HepG2 (cell line): ENCODE results near the gene KCNQ5. TPM values are rescaled to one million over a fixed set of nuclear protein-coding genes. Genes with fewer than 3 reads are reported as not detected.

ENCODE experiments used
- ATAC-seq: fragments of 200-7000 bp; cut with Tn5 transposase; 3 replicates; pipeline ENCODE4 v1.9.1; 2020; ENCODE audit warnings: mild to moderate bottlenecking, moderate library complexity
- BruUV-seq: library from RNA; stranded (reverse); fragments of 400-500 nt; replicated peaks from 2 replicates; lab custom pipeline; 2021; lab: Mats Ljungman, UMichigan
- CTCF ChIA-PET: fragments of 300-600 bp; formaldehyde crosslinking; extraction: SDS; loops from one replicate; lab custom pipeline; 2021; ENCODE audit warnings: low total read pairs, inconsistent platforms, low intra/inter-chr PET ratio; lab: Yijun Ruan, JAX
- POLR2A ChIA-PET: fragments of 350-600 bp; sonication (Branson Sonifier 250); formaldehyde crosslinking; loops from one replicate; lab custom pipeline; 2020; ENCODE audit warnings: antibody characterized with exemption, inconsistent platforms; lab: Yijun Ruan, JAX
- DNase-seq: peaks from one replicate; pipeline ENCODE4 v3.0.0-alpha.2; 2015; ENCODE audit warnings: low spot score
- FAIRE-seq: peaks from 3 replicates; lab custom pipeline; 2011; peaks lifted over from hg19 to GRCh38; lab: Jason Lieb, UNC
- H2AFZ ChIP-seq: one replicate; pipeline ENCODE4 v1.6.1; 2011; ENCODE audit warnings: low read length, inconsistent platforms
- H3K27ac ChIP-seq: fragments of 300-600 bp; 3 replicates; pipeline ENCODE4 v1.8.0; 2011; ENCODE audit warnings: mixed run types, mild to moderate bottlenecking, mixed read lengths, low read length, inconsistent platforms; ENCODE audit not compliant: insufficient read depth; ENCODE audit errors: extremely low read length
- H3K27me3 ChIP-seq, 2 experiments: fragments of 200-600 bp in 1 of 2; 2 replicates in 1 of 2; 3 replicates in 1 of 2; pipeline versions ENCODE4 v1.6.0 to v1.8.0; 2011; ENCODE audit warnings: low read length in 2 of 2, mild to moderate bottlenecking in 2 of 2, moderate library complexity in 2 of 2, inconsistent platforms in 1 of 2; ENCODE audit not compliant: insufficient read depth in 2 of 2, control insufficient read depth in 1 of 2
- H3K36me3 ChIP-seq, 2 experiments: fragments of 200-600 bp in 1 of 2; replicated peaks in 1 of 2; 2 replicates in 1 of 2; 3 replicates in 1 of 2; pipeline versions ENCODE4 v1.5.1 to v1.8.0; 2011; ENCODE audit warnings: low read length in 2 of 2, inconsistent platforms in 1 of 2; ENCODE audit not compliant: insufficient read depth in 2 of 2, control insufficient read depth in 1 of 2
- H3K4me1 ChIP-seq: 2 replicates; pipeline ENCODE4 v1.5.1; 2012; ENCODE audit warnings: low read length, inconsistent platforms; ENCODE audit not compliant: insufficient read depth
- H3K4me2 ChIP-seq: 2 replicates; pipeline ENCODE4 v1.6.0; 2011; ENCODE audit warnings: low read depth, low read length, inconsistent platforms
- H3K4me3 ChIP-seq, 3 experiments: fragments of 200-600 bp in 1 of 3; sonication (generic), shearing (Covaris generic) in 1 of 3; replicated peaks in 1 of 3; 2 replicates each; pipeline ENCODE4 v1.5.1; 2011 to 2016; ENCODE audit warnings: low read length in 3 of 3, inconsistent platforms in 2 of 3, low read depth in 2 of 3, mild to moderate bottlenecking in 2 of 3, control low read depth in 1 of 3, mixed read lengths in 1 of 3; ENCODE audit not compliant: insufficient read depth in 1 of 3
- H3K79me2 ChIP-seq: one replicate; pipeline ENCODE4 v1.6.1; 2011; ENCODE audit warnings: low read length, inconsistent platforms; ENCODE audit not compliant: insufficient read depth
- H3K9ac ChIP-seq: 2 replicates; pipeline ENCODE4 v1.6.0; 2011; ENCODE audit warnings: mild to moderate bottlenecking, low read depth, low read length, inconsistent platforms; ENCODE audit not compliant: insufficient read depth
- H3K9me3 ChIP-seq: 2 replicates; pipeline ENCODE4 v1.5.1; 2012; ENCODE audit warnings: mild to moderate bottlenecking, low read length
- H4K20me1 ChIP-seq: 2 replicates; pipeline ENCODE4 v1.6.0; 2011; ENCODE audit warnings: inconsistent platforms, mild to moderate bottlenecking, low read length, moderate library complexity; ENCODE audit not compliant: insufficient read depth
- BHLHE40 ChIP-seq: IDR thresholded peaks from 2 replicates; pipeline ENCODE4 v1.6.1; 2011; ENCODE audit warnings: low read length, improper control_type of control experiment
- FOSL1 ChIP-seq: sonication (generic); formaldehyde crosslinking; IDR thresholded peaks from 2 replicates; pipeline ENCODE4 v1.9.0; 2021; ENCODE audit warnings: missing genetic modification reagents, borderline replicate concordance
- FOXP1 ChIP-seq, 2 experiments: fragments of 450-650 bp in 1 of 2; IDR thresholded peaks; 2 replicates each; pipeline ENCODE4 v1.6.1; 2017 to 2018; ENCODE audit warnings: antibody characterized with exemption in 1 of 2
- IRX3 ChIP-seq: sonication (generic); formaldehyde crosslinking; IDR thresholded peaks from 2 replicates; pipeline ENCODE4 v1.8.1; 2023; ENCODE audit warnings: mild to moderate bottlenecking, low read depth, missing genetic modification reagents, borderline replicate concordance
- KMT2B ChIP-seq: IDR thresholded peaks from 2 replicates; pipeline ENCODE4 v1.6.1; 2016; ENCODE audit warnings: missing genetic modification reagents, missing compliant biosample characterization
- MIER2 ChIP-seq: IDR thresholded peaks from 2 replicates; pipeline ENCODE4 v1.6.1; 2016; ENCODE audit warnings: missing biosample characterization, missing genetic modification reagents
- MYNN ChIP-seq: sonication (generic); formaldehyde crosslinking; IDR thresholded peaks from 2 replicates; pipeline ENCODE4 v1.4.0; 2020; ENCODE audit warnings: mild to moderate bottlenecking, low read depth, missing genetic modification reagents
- ONECUT2 ChIP-seq: sonication (generic); formaldehyde crosslinking; IDR thresholded peaks from 2 replicates; pipeline ENCODE4 v1.4.0; 2020; ENCODE audit warnings: missing genetic modification reagents
- ZBTB42 ChIP-seq: sonication (generic); formaldehyde crosslinking; IDR thresholded peaks from 2 replicates; pipeline ENCODE4 v1.5.0; 2020; ENCODE audit warnings: mild to moderate bottlenecking, missing genetic modification reagents
- ZNF232 ChIP-seq: sonication (generic); formaldehyde crosslinking; IDR thresholded peaks from 2 replicates; pipeline ENCODE4 v1.4.0; 2020; ENCODE audit warnings: missing genetic modification reagents, borderline replicate concordance
- ZNF335 ChIP-seq: sonication (generic); formaldehyde crosslinking; IDR thresholded peaks from 2 replicates; pipeline ENCODE4 v1.4.0; 2020; ENCODE audit warnings: missing genetic modification reagents
- ZNF816 ChIP-seq: sonication (generic); formaldehyde crosslinking; IDR thresholded peaks from 2 replicates; pipeline ENCODE4 v1.8.0; 2022; ENCODE audit warnings: missing genetic modification reagents, mild to moderate bottlenecking, borderline replicate concordance
- WGBS: methylation state at CpG from one replicate; pipeline ENCODE4 v1.1.6; 2017; ENCODE audit warnings: low lambda C conversion rate; 5-methylcytosine and 5-hydroxymethylcytosine counted together
- in situ Hi-C: cut with HindIII; loops from 2 replicates; pipeline ENCODE4 v1.10.0; 2017; ENCODE audit warnings: low pct_unique_long_range_greater_than_20kb; ENCODE audit not compliant: extremely low pct_ligation_motif_present
- intact Hi-C: fragments of 100-400 bp; cut with micrococcal nuclease; formaldehyde crosslinking; loops from one replicate; pipeline ENCODE4 v1.10.0; 2022; ENCODE audit not compliant: unreplicated experiment
- polyA plus RNA-seq, 8 experiments: library from polyadenylated mRNA; depleted of rRNA in 3 of 8; stranded (reverse) in 7 of 8; unstranded in 1 of 8; fragments of >200 nt; fragmentation: Illumina TruSeq in 4 of 8; extraction: Trizol in 4 of 8; gene quantifications; 2 replicates each; pipeline versions ENCODE4 v1.2.1 to v1.2.3, GENCODE V29; 2011 to 2016; ENCODE audit warnings: low read depth in 4 of 8, missing spikeins in 1 of 8, mixed read lengths in 1 of 8; ENCODE audit not compliant: insufficient read depth in 1 of 8
- total RNA-seq, 5 experiments: library from RNA; depleted of rRNA; stranded (reverse); fragments of >200 nt; fragmentation: Illumina TruSeq; extraction: Trizol; gene quantifications; 2 replicates each; pipeline ENCODE4 v1.2.3, GENCODE V29; 2016; ENCODE audit warnings: low read depth in 1 of 5
- TF ChIP-seq, protein P1 (sequence below): sonication (generic); formaldehyde crosslinking; IDR thresholded peaks from 2 replicates; pipeline ENCODE4 v1.9.0; 2021; ENCODE audit warnings: missing genetic modification reagents, borderline replicate concordance
- TF ChIP-seq, protein P2 (sequence below): sonication (generic); formaldehyde crosslinking; IDR thresholded peaks from 2 replicates; pipeline ENCODE4 v1.4.0; 2020; ENCODE audit warnings: missing genetic modification reagents
- TF ChIP-seq, protein P3 (sequence below): sonication (generic); formaldehyde crosslinking; IDR thresholded peaks from 2 replicates; pipeline ENCODE4 v1.5.0; 2020; ENCODE audit warnings: missing genetic modification reagents

Gene KCNQ5
- total and polyA plus RNA-seq, 2 of the 13 experiments (the other 11 are each of a cell fraction or from before 2014, with no cell fraction given) = 0.04 TPM; not detected in 1

DNA sequence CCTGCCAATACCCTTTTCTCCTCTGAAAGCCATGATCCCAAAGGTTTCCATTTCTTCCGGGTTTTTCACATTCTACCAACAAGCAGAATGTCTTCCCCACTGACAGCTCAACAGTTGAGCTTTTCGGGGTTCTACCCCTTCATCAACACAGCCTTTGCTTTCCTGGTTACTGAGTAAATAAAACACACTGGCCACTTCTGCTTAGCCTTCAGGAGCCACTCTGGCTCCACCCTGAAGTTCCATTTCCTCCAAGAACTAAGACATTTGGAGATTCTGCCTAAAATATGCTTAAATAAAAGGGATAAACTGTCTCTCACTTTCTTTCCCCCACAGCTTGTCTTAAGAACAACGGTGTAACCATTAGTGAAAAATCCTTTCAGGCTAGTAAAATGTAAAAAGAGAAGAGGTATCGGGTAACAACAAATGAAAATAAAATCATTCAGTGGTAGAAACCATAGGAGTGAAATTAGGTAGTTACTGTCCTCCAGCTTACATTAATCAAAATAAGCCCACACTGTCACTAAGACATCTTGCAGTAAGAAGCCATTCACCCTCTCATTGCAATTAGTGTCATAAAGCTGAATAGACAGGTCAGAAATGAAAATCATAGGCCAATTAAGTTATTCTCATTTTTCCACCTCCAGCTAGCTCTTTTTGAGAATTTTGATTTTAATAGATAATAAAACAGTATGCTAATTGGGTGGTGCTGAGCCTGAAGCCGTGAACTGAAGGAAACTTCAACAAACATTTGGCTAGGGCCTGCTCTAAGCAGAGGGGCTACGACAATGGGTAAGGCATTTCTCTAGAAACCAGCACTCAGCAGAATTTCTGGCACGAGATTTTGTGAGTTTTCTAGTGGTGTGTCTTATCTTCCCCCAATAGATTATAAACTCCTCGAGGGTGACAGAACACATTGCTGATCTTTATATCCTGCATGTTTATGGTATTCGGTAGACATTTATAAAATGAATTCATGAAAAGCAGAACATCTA lies 409.2 kb downstream of the KCNQ5 start:
- in situ Hi-C loops = no loop called here
- Histone ChIP-seq H2AFZ (no peak overlapping the region), H3K4me2 (no peak overlapping the region), H4K20me1 (no peaks in the 10 kb centered on the region), H3K9me3 (no peaks in the 10 kb centered on the region), H3K36me3 (no peaks in the 10 kb centered on the region), H3K27ac (no peak overlapping the region), H3K79me2 (no peaks in the 10 kb centered on the region), H3K4me1 (no peaks in the 10 kb centered on the region), H3K4me3 (no peak overlapping the region), H3K9ac (no peak overlapping the region), H3K27me3 (no peaks in the 10 kb centered on the region; a peak in 1 of 5 replicates)
- DNase-seq (no peak), ATAC-seq (no peak), FAIRE-seq (no peak)
- 14% methylated on average over 9 of the region's 9 CpGs for WGBS
- POLR2A ChIA-PET = no interaction called here
- no TSS peak for BruUV-seq
- CTCF ChIA-PET = no interaction called here
- TF ChIP-seq ZNF335 (CRISPR knock-in tag) (no peak), MIER2 (no peak), ZBTB42 (CRISPR knock-in tag) (no peak), KMT2B (CRISPR knock-in tag) (no peak), IRX3 (no peak), MYNN (CRISPR knock-in tag) (no peak), ZNF232 (no peak), BHLHE40 (no peak), ZNF816 (CRISPR knock-in tag) (no peak), ONECUT2 (CRISPR knock-in tag) (no peak), FOXP1 (IDR thresholded peaks at IDR 0.05) (no peak), FOXP1 (CRISPR knock-in tag; IDR thresholded peaks at IDR 0.05) (no peak), FOSL1 (CRISPR knock-in tag) (no peak)
- TF ChIP-seq, protein P1, sequence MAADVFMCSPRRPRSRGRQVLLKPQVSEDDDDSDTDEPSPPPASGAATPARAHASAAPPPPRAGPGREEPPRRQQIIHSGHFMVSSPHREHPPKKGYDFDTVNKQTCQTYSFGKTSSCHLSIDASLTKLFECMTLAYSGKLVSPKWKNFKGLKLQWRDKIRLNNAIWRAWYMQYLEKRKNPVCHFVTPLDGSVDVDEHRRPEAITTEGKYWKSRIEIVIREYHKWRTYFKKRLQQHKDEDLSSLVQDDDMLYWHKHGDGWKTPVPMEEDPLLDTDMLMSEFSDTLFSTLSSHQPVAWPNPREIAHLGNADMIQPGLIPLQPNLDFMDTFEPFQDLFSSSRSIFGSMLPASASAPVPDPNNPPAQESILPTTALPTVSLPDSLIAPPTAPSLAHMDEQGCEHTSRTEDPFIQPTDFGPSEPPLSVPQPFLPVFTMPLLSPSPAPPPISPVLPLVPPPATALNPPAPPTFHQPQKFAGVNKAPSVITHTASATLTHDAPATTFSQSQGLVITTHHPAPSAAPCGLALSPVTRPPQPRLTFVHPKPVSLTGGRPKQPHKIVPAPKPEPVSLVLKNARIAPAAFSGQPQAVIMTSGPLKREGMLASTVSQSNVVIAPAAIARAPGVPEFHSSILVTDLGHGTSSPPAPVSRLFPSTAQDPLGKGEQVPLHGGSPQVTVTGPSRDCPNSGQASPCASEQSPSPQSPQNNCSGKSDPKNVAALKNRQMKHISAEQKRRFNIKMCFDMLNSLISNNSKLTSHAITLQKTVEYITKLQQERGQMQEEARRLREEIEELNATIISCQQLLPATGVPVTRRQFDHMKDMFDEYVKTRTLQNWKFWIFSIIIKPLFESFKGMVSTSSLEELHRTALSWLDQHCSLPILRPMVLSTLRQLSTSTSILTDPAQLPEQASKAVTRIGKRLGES (CRISPR knock-in tag) = no peak
- TF ChIP-seq, protein P2, sequence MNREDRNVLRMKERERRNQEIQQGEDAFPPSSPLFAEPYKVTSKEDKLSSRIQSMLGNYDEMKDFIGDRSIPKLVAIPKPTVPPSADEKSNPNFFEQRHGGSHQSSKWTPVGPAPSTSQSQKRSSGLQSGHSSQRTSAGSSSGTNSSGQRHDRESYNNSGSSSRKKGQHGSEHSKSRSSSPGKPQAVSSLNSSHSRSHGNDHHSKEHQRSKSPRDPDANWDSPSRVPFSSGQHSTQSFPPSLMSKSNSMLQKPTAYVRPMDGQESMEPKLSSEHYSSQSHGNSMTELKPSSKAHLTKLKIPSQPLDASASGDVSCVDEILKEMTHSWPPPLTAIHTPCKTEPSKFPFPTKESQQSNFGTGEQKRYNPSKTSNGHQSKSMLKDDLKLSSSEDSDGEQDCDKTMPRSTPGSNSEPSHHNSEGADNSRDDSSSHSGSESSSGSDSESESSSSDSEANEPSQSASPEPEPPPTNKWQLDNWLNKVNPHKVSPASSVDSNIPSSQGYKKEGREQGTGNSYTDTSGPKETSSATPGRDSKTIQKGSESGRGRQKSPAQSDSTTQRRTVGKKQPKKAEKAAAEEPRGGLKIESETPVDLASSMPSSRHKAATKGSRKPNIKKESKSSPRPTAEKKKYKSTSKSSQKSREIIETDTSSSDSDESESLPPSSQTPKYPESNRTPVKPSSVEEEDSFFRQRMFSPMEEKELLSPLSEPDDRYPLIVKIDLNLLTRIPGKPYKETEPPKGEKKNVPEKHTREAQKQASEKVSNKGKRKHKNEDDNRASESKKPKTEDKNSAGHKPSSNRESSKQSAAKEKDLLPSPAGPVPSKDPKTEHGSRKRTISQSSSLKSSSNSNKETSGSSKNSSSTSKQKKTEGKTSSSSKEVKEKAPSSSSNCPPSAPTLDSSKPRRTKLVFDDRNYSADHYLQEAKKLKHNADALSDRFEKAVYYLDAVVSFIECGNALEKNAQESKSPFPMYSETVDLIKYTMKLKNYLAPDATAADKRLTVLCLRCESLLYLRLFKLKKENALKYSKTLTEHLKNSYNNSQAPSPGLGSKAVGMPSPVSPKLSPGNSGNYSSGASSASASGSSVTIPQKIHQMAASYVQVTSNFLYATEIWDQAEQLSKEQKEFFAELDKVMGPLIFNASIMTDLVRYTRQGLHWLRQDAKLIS (CRISPR knock-in tag) = no peak
- TF ChIP-seq, protein P3, sequence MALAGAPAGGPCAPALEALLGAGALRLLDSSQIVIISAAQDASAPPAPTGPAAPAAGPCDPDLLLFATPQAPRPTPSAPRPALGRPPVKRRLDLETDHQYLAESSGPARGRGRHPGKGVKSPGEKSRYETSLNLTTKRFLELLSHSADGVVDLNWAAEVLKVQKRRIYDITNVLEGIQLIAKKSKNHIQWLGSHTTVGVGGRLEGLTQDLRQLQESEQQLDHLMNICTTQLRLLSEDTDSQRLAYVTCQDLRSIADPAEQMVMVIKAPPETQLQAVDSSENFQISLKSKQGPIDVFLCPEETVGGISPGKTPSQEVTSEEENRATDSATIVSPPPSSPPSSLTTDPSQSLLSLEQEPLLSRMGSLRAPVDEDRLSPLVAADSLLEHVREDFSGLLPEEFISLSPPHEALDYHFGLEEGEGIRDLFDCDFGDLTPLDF = no peak
- intact Hi-C loops = no loop called here
